HepG2 (cell line): Measurements from ENCODE around the gene ZNF606. TPM values are rescaled to one million over a fixed set of nuclear protein-coding genes. Genes with fewer than 3 reads are reported as not detected.

Source experiments
- ATAC-seq: fragments of 200-7000 bp; cut with Tn5 transposase; 3 replicates; pipeline ENCODE4 v1.9.1; 2020; ENCODE audit warnings: mild to moderate bottlenecking, moderate library complexity
- BruUV-seq: library from RNA; stranded (reverse); fragments of 400-500 nt; replicated peaks from 2 replicates; lab custom pipeline; 2021; lab: Mats Ljungman, UMichigan
- CTCF ChIA-PET: fragments of 300-600 bp; formaldehyde crosslinking; extraction: SDS; loops from one replicate; lab custom pipeline; 2021; ENCODE audit warnings: low total read pairs, inconsistent platforms, low intra/inter-chr PET ratio; lab: Yijun Ruan, JAX
- POLR2A ChIA-PET: fragments of 350-600 bp; sonication (Branson Sonifier 250); formaldehyde crosslinking; loops from one replicate; lab custom pipeline; 2020; ENCODE audit warnings: antibody characterized with exemption, inconsistent platforms; lab: Yijun Ruan, JAX
- DNase-seq: peaks from one replicate; pipeline ENCODE4 v3.0.0-alpha.2; 2015; ENCODE audit warnings: low spot score
- FAIRE-seq: peaks from 3 replicates; lab custom pipeline; 2011; peaks lifted over from hg19 to GRCh38; lab: Jason Lieb, UNC
- H2AFZ ChIP-seq: one replicate; pipeline ENCODE4 v1.6.1; 2011; ENCODE audit warnings: low read length, inconsistent platforms
- H3K27ac ChIP-seq: fragments of 300-600 bp; 3 replicates; pipeline ENCODE4 v1.8.0; 2011; ENCODE audit warnings: mixed run types, mild to moderate bottlenecking, mixed read lengths, low read length, inconsistent platforms; ENCODE audit not compliant: insufficient read depth; ENCODE audit errors: extremely low read length
- H3K27me3 ChIP-seq, 2 experiments: fragments of 200-600 bp in 1 of 2; 2 replicates in 1 of 2; 3 replicates in 1 of 2; pipeline versions ENCODE4 v1.6.0 to v1.8.0; 2011; ENCODE audit warnings: low read length in 2 of 2, mild to moderate bottlenecking in 2 of 2, moderate library complexity in 2 of 2, inconsistent platforms in 1 of 2; ENCODE audit not compliant: insufficient read depth in 2 of 2, control insufficient read depth in 1 of 2
- H3K36me3 ChIP-seq, 2 experiments: fragments of 200-600 bp in 1 of 2; replicated peaks in 1 of 2; 2 replicates in 1 of 2; 3 replicates in 1 of 2; pipeline versions ENCODE4 v1.5.1 to v1.8.0; 2011; ENCODE audit warnings: low read length in 2 of 2, inconsistent platforms in 1 of 2; ENCODE audit not compliant: insufficient read depth in 2 of 2, control insufficient read depth in 1 of 2
- H3K4me1 ChIP-seq: 2 replicates; pipeline ENCODE4 v1.5.1; 2012; ENCODE audit warnings: low read length, inconsistent platforms; ENCODE audit not compliant: insufficient read depth
- H3K4me2 ChIP-seq: 2 replicates; pipeline ENCODE4 v1.6.0; 2011; ENCODE audit warnings: low read depth, low read length, inconsistent platforms
- H3K4me3 ChIP-seq, 3 experiments: fragments of 200-600 bp in 1 of 3; sonication (generic), shearing (Covaris generic) in 1 of 3; replicated peaks in 1 of 3; 2 replicates each; pipeline ENCODE4 v1.5.1; 2011 to 2016; ENCODE audit warnings: low read length in 3 of 3, inconsistent platforms in 2 of 3, low read depth in 2 of 3, mild to moderate bottlenecking in 2 of 3, control low read depth in 1 of 3, mixed read lengths in 1 of 3; ENCODE audit not compliant: insufficient read depth in 1 of 3
- H3K79me2 ChIP-seq: one replicate; pipeline ENCODE4 v1.6.1; 2011; ENCODE audit warnings: low read length, inconsistent platforms; ENCODE audit not compliant: insufficient read depth
- H3K9ac ChIP-seq: 2 replicates; pipeline ENCODE4 v1.6.0; 2011; ENCODE audit warnings: mild to moderate bottlenecking, low read depth, low read length, inconsistent platforms; ENCODE audit not compliant: insufficient read depth
- H3K9me3 ChIP-seq: 2 replicates; pipeline ENCODE4 v1.5.1; 2012; ENCODE audit warnings: mild to moderate bottlenecking, low read length
- H4K20me1 ChIP-seq: 2 replicates; pipeline ENCODE4 v1.6.0; 2011; ENCODE audit warnings: inconsistent platforms, mild to moderate bottlenecking, low read length, moderate library complexity; ENCODE audit not compliant: insufficient read depth
- AKAP8 ChIP-seq: sonication (generic); formaldehyde crosslinking; IDR thresholded peaks from 2 replicates; pipeline ENCODE4 v1.5.1; 2020; ENCODE audit warnings: mild to moderate bottlenecking, missing genetic modification reagents
- CREM ChIP-seq, 2 experiments: sonication (generic) in 1 of 2; formaldehyde crosslinking in 1 of 2; IDR thresholded peaks; 2 replicates each; pipeline versions ENCODE4 v1.4.0 to v1.6.1; 2016 to 2020; ENCODE audit warnings: antibody characterized with exemption in 1 of 2, mild to moderate bottlenecking in 1 of 2, missing genetic modification reagents in 1 of 2
- MBD4 ChIP-seq: IDR thresholded peaks from 2 replicates; pipeline ENCODE4 v1.6.1; 2012; ENCODE audit warnings: low read length, inconsistent platforms, borderline replicate concordance
- RAD51 ChIP-seq: fragments of 450-650 bp; IDR thresholded peaks from 2 replicates; pipeline ENCODE4 v1.6.1; 2016; ENCODE audit warnings: borderline replicate concordance
- U2AF1 ChIP-seq: fragments of 200-400 bp; formaldehyde crosslinking; optimal IDR thresholded peaks from 2 replicates; pipeline ENCODE3; 2017; ENCODE audit warnings: mild to moderate bottlenecking, low read depth, low read length
- YEATS4 ChIP-seq: sonication (generic); formaldehyde crosslinking; IDR thresholded peaks from 2 replicates; pipeline ENCODE4 v1.4.0; 2020; ENCODE audit warnings: missing genetic modification reagents, borderline replicate concordance
- ZBTB7B ChIP-seq: sonication (generic); formaldehyde crosslinking; IDR thresholded peaks from 2 replicates; pipeline ENCODE4 v1.4.0; 2020; ENCODE audit warnings: missing genetic modification reagents
- ZNF143 ChIP-seq: sonication (generic); formaldehyde crosslinking; IDR thresholded peaks from 2 replicates; pipeline ENCODE4 v1.4.0; 2020; ENCODE audit warnings: missing genetic modification reagents
- ZNF274 ChIP-seq: sonication (generic); formaldehyde crosslinking; IDR thresholded peaks from 2 replicates; pipeline ENCODE4 v1.5.1; 2020; ENCODE audit warnings: mild to moderate bottlenecking, missing genetic modification reagents
- WGBS: methylation state at CpG from one replicate; pipeline ENCODE4 v1.1.6; 2017; ENCODE audit warnings: low lambda C conversion rate; 5-methylcytosine and 5-hydroxymethylcytosine counted together
- in situ Hi-C: cut with HindIII; loops from 2 replicates; pipeline ENCODE4 v1.10.0; 2017; ENCODE audit warnings: low pct_unique_long_range_greater_than_20kb; ENCODE audit not compliant: extremely low pct_ligation_motif_present
- intact Hi-C: fragments of 100-400 bp; cut with micrococcal nuclease; formaldehyde crosslinking; loops from one replicate; pipeline ENCODE4 v1.10.0; 2022; ENCODE audit not compliant: unreplicated experiment
- polyA plus RNA-seq, 8 experiments: library from polyadenylated mRNA; depleted of rRNA in 3 of 8; stranded (reverse) in 7 of 8; unstranded in 1 of 8; fragments of >200 nt; fragmentation: Illumina TruSeq in 4 of 8; extraction: Trizol in 4 of 8; gene quantifications; 2 replicates each; pipeline versions ENCODE4 v1.2.1 to v1.2.3, GENCODE V29; 2011 to 2016; ENCODE audit warnings: low read depth in 4 of 8, missing spikeins in 1 of 8, mixed read lengths in 1 of 8; ENCODE audit not compliant: insufficient read depth in 1 of 8
- total RNA-seq, 5 experiments: library from RNA; depleted of rRNA; stranded (reverse); fragments of >200 nt; fragmentation: Illumina TruSeq; extraction: Trizol; gene quantifications; 2 replicates each; pipeline ENCODE4 v1.2.3, GENCODE V29; 2016; ENCODE audit warnings: low read depth in 1 of 5
- TF ChIP-seq, protein P1 (sequence below): sonication (generic); formaldehyde crosslinking; IDR thresholded peaks from 2 replicates; pipeline ENCODE4 v1.5.1; 2020; ENCODE audit warnings: mild to moderate bottlenecking, missing genetic modification reagents
- TF ChIP-seq, protein P2 (sequence below): IDR thresholded peaks from 2 replicates; pipeline ENCODE4 v1.6.1; 2016; ENCODE audit warnings: low read depth

ZNF606 gene
- total and polyA plus RNA-seq, 2 of the 13 experiments (the other 11 are each of a cell fraction or from before 2014, with no cell fraction given): 4.2 to 14.8 TPM

DNA sequence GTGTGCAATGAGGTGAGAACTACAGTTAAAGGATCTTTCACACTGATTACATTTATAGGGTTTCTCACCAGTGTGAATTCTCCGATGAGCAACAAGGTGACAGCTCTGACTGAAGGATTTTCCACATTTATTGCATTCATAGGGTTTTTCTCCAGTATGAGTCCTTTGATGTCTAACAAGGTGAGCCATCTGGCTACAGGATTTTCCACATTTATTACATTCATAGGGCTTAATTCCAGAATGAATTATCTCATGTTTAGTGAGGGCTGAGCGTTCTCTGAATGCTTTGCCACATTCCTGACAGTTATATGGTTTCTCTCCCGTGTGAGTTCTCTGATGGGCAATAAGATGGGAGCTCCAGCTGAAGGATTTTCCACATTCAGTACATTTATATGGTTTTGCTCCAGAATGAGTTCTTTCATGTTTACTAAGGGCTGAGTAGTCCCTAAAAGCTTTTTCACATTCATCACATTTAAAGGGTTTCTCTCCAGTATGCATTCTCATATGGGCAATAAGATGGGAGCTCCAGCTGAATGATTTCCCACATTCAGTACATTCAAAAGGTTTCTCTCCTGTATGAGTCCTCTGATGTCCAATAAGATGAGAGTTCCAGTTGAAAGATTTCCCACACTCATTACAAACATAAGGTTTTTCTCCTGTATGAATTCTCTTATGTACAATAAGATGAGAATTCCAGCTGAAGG lies 23.9 kb downstream of the ZNF606 start:
- Histone ChIP-seq H4K20me1 (no peaks in the 10 kb centered on the region), H3K27me3 (no peaks in the 10 kb centered on the region), H3K4me1 (no peaks in the 10 kb centered on the region), H3K4me3 (no peak overlapping the region), H3K27ac (no peak overlapping the region), H3K79me2 (no peaks in the 10 kb centered on the region), H3K36me3 (peaks cover 19 to 57% of the 10 kb centered on the region in 2 experiments), H3K9me3 (peaks cover 100% of the 10 kb centered on the region), H3K9ac (no peak overlapping the region), H3K4me2 (no peak overlapping the region), H2AFZ (no peak overlapping the region)
- CTCF ChIA-PET: no interaction called here
- FAIRE-seq: no peak
- TF ChIP-seq YEATS4 (CRISPR knock-in tag): no peak
- TF ChIP-seq, protein P1, sequence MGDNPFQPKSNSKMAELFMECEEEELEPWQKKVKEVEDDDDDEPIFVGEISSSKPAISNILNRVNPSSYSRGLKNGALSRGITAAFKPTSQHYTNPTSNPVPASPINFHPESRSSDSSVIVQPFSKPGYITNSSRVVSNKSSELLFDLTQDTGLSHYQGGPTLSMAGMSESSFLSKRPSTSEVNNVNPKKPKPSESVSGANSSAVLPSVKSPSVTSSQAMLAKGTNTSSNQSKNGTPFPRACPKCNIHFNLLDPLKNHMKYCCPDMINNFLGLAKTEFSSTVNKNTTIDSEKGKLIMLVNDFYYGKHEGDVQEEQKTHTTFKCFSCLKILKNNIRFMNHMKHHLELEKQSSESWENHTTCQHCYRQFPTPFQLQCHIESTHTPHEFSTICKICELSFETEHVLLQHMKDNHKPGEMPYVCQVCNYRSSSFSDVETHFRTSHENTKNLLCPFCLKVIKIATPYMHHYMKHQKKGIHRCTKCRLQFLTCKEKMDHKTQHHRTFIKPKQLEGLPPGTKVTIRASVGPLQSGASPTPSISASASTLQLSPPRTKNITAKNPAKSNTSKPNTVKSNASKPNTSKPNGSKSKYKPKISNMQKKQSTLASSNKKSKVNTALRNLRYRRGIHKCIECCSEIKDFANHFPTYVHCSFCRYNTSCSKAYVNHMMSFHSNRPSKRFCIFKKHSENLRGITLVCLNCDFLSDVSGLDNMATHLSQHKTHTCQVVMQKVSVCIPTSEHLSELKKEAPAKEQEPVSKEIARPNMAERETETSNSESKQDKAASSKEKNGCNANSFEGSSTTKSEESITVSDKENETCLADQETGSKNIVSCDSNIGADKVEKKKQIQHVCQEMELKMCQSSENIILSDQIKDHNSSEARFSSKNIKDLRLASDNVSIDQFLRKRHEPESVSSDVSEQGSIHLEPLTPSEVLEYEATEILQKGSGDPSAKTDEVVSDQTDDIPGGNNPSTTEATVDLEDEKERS (CRISPR knock-in tag): 0 out of 2 replicates have a peak, but pooled peaks have one; percentile 22
- TF ChIP-seq, protein P2, sequence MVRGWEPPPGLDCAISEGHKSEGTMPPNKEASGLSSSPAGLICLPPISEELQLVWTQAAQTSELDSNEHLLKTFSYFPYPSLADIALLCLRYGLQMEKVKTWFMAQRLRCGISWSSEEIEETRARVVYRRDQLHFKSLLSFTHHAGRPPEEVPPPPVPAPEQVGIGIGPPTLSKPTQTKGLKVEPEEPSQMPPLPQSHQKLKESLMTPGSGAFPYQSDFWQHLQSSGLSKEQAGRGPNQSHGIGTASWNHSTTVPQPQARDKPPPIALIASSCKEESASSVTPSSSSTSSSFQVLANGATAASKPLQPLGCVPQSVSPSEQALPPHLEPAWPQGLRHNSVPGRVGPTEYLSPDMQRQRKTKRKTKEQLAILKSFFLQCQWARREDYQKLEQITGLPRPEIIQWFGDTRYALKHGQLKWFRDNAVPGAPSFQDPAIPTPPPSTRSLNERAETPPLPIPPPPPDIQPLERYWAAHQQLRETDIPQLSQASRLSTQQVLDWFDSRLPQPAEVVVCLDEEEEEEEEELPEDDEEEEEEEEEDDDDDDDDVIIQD: no peak
- no peak for TF ChIP-seq ZBTB7B (CRISPR knock-in tag)
- TF ChIP-seq ZNF274 (CRISPR knock-in tag): peak; percentile 100; the same call in 1 of the 2 replicates
- no peak for TF ChIP-seq U2AF1
- TF ChIP-seq ZNF143: no peak
- TF ChIP-seq RAD51: no peak
- TF ChIP-seq AKAP8 (CRISPR knock-in tag): no peak
- no peak for TF ChIP-seq MBD4
- TF ChIP-seq CREM (IDR thresholded peaks at IDR 0.05): no peak
- no peak for TF ChIP-seq CREM (CRISPR knock-in tag; IDR thresholded peaks at IDR 0.05)
- no peak for DNase-seq
- POLR2A ChIA-PET: no interaction called here
- in situ Hi-C loops: no loop called here
- ATAC-seq: no peak
- intact Hi-C loops: no loop called here
- WGBS: 95% methylated on average over 3 of the region's 3 CpGs
- no TSS peak for BruUV-seq
